ENCODE measurements around the gene AMY1C. TPM values are rescaled to one million over a fixed set of nuclear protein-coding genes. Genes with fewer than 3 reads are reported as not detected.
"Not testable (repeated sequence)": the region's sequence is repeated elsewhere in the genome, so short reads cannot be mapped to it uniquely, and the experiment has no call there.

AMY1C gene
- total RNA-seq = not detected in 2 replicates

DNA sequence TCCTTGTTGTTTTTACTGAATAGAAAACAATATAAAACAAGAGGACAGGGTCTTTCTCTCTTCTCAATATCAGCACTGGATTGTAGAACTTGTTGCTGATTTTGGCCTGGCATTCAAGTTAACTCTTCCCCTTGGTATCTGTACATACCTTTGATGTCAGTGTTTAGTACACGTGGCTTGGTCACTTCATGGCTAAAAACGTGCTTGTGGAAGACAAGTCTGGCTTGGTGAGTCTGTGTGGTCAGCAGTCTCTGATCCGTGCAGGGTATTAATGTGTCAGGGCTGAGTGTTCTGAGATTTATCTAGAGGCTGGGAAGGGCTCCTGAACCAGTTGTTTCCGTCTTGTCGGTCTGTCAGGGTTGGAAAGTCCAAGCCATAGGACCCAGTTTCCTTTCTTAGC is at the start of gene AMY1C:
Gene AMY1C, plus strand, starts transcription at position 301 of the 400 bp plus-strand sequence. CDS start 572 bp downstream, outside the sequence.
- not testable (repeated sequence) for DNase-seq (ENCODE audit: low read depth)

DNA sequence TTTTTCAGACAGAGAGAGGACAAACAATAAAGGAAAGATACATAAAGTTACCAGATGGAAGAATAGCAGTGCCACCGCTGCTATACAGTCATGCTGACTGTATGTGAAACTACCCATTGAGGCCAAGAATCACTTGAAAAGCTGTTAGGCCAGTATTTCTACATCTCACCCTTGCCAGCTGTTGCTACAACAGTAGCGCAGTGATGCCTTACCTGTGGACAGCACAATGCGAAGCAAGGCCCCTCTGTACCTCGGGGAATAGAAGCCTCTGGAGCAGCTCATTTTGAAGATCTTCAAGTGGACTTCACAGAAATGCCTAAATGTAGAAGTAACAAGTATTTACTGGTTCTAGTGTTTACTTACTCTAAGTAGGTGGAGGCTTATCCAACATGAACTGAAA is 49.0 kb upstream of the AMY1C start:
- DNase-seq (ENCODE audit: low read depth) = not testable (repeated sequence)

DNA sequence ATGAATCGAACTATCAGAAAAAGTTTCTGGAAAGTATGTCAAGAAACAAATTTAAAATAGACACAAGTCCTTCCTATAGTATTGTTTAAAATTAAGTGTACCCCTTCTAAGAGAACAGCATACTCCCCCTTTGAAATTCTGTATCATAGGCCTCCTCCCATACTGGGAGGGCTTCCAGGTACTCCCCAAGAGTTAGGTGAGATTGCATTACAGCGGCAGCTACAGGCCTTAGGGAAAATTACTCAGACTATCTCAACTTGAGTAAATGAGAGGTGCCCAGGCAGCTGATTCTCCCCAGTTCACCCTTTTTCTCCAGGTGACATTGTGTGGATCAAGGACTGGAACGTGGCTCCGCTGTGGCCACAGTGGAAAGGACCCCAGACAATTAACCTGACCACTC is 48.4 kb upstream of the AMY1C start:
- DNase-seq (ENCODE audit: low read depth) = not testable (repeated sequence)

GRCh38 chr1:103707670-103708069 is 42.0 kb upstream of the AMY1C start:
- DNase-seq (ENCODE audit: low read depth) = not testable (repeated sequence)

DNA sequence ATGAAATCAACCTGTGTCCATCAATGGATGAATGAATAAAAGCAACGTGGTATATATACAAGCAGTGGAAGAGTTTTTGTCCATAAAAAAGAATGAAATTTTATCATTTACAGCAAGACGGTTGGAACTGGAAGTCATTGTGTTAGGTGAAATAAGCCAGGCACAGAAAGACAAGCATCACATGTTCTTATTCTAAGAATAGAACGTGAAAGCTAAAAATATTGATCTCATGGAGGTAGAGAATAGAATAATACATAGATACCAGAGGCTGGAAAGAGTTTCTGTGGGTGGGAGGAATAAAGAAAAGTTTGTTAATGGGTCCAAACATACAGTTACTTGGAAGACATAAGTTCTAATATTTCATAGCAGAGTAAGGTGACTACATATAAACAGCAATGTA is 39.3 kb upstream of the AMY1C start:
- not testable (repeated sequence) for DNase-seq (ENCODE audit: low read depth)

GRCh38 chr1:103717404-103717803 is 32.3 kb upstream of the AMY1C start:
- DNase-seq (ENCODE audit: low read depth) = not testable (repeated sequence)

DNA sequence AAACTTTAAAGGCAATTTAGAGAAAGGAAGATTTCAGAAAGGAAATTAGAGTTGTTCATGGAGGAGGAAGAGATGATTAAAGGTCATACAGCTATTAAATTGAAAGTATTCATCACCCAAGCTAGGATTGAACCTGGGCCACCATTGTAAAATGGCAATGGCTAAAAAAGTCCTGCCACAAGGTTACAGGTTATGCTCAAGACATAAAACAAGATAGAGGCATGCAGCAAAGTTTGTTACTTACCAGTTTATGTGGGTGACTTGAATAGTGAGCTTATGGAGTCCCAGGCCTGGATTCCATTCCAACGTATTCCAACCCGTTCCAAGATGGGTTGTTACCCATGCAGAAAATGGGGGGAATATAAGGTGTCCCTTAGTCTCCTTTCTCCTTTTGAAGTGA is 28.2 kb upstream of the AMY1C start:
- DNase-seq (ENCODE audit: low read depth) = not testable (repeated sequence)

DNA sequence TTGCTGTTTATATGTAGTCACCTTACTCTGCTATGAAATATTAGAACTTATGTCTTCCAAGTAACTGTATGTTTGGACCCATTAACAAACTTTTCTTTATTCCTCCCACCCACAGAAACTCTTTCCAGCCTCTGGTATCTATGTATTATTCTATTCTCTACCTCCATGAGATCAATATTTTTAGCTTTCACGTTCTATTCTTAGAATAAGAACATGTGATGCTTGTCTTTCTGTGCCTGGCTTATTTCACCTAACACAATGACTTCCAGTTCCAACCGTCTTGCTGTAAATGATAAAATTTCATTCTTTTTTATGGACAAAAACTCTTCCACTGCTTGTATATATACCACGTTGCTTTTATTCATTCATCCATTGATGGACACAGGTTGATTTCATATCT is 14.4 kb upstream of the AMY1C start:
- DNase-seq (ENCODE audit: low read depth) = not testable (repeated sequence)

- DNase-seq (ENCODE audit: low read depth) = not testable (repeated sequence)
Observed at GRCh38 chr1:103738031-103738430, 11.7 kb upstream of the AMY1C start.

GRCh38 chr1:103744449-103744848 is 5.2 kb upstream of the AMY1C start:
- DNase-seq (ENCODE audit: low read depth) = not testable (repeated sequence)

- DNase-seq (ENCODE audit: low read depth) = not testable (repeated sequence)
Observed at GRCh38 chr1:103745040-103745439, 4.7 kb upstream of the AMY1C start.

DNA sequence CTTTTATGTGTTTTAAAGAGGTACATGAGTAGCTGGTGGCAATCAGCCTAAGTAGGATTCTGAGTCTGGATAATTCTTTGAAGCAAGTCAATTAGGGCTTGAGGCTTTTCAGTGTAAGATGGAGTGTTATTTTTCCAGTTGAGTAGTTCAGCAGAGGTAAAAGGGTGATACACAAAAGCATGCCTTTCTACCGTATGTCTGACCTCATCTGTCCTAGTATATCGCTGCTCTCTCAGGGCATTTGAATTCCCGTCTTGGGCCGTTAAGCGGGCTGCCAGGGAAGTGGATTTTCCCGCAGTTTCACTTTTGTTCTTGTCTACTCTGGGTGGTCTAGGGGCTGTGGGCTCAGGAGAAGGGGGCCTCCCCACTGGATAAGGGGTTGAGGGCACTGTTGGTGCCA is 1.4 kb upstream of the AMY1C start:
- not testable (repeated sequence) for DNase-seq (ENCODE audit: low read depth)

- DNase-seq (ENCODE audit: low read depth) = no peak
Observed at GRCh38 chr1:103761896-103762295, 12.2 kb downstream of the AMY1C start.

DNA sequence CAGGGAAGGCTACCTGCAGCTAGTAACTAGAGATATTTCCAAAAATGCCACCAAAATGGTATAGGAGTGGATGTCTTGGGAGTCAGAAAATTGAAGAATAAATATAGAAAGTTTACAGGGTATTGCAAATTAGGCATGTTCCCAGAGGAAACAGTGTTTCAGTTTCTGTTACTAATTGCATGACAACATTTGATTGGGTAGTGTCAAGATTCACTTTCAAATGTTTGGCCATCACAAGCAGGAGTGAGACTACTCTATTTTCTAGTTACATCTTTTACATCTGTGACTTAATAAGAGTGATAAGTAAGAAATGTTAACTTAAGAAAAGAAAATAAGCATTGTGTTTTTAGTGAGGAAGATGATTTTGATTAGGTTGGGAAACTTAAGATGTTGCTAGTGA is 30.2 kb downstream of the AMY1C start:
- no peak for DNase-seq (ENCODE audit: low read depth)

- no peak for DNase-seq (ENCODE audit: low read depth)
Observed at GRCh38 chr1:103783944-103784377, 34.3 kb downstream of the AMY1C start.

- no peak for DNase-seq (ENCODE audit: low read depth)
Observed at GRCh38 chr1:103788377-103788776, 38.7 kb downstream of the AMY1C start.

- no peak for DNase-seq (ENCODE audit: low read depth)
Observed at GRCh38 chr1:103790172-103790571, 40.5 kb downstream of the AMY1C start.

Other genes with a start within 250 kb of the AMY1C start
- gene RNPC3, start 224.2 kb upstream of the AMY1C start, total RNA-seq = 2.6 and 14.1 TPM in 2 replicates
- gene AMY2B, start 178.3 kb upstream of the AMY1C start, total RNA-seq = 2.4 and 19.7 TPM in 2 replicates
- not detected in 2 replicates for gene AMY2A, start 132.5 kb upstream of the AMY1C start, total RNA-seq
- not detected in 2 replicates for gene AMY1A, start 94.1 kb upstream of the AMY1C start, total RNA-seq
- not detected in 2 replicates for gene AMY1B, start 53.7 kb upstream of the AMY1C start, total RNA-seq

Measured in renal cortical epithelial cell (primary cell).